AG04450 (cell line): ENCODE measurements around the gene GALNT11. TPM values are rescaled to one million over a fixed set of nuclear protein-coding genes. Genes with fewer than 3 reads are reported as not detected.

ENCODE experiments used
- CTCF ChIA-PET: fragments of 300-600, 350-600 bp; formaldehyde crosslinking; extraction: SDS; loops from one replicate; lab custom pipeline; 2022; ENCODE audit warnings: antibody characterized with exemption, inconsistent platforms; lab: Charles Lee
- POLR2A ChIA-PET: fragments of 350-600 bp; formaldehyde crosslinking; extraction: SDS; loops from one replicate; lab custom pipeline; 2021; ENCODE audit warnings: antibody characterized with exemption, inconsistent platforms; lab: Yijun Ruan, JAX
- DNase-seq: peaks from one replicate; pipeline ENCODE4 v3.0.0-alpha.2; 2011; ENCODE audit warnings: low read depth, low spot score
- H3K27ac ChIP-seq: one replicate; pipeline ENCODE4 v1.5.1; 2012; ENCODE audit warnings: low read depth, low read length, control low read depth
- H3K27me3 ChIP-seq: one replicate; pipeline ENCODE4 v1.6.0; 2012; ENCODE audit warnings: low read length; ENCODE audit not compliant: control insufficient read depth, insufficient read depth
- H3K4me3 ChIP-seq: 2 replicates; pipeline ENCODE4 v1.5.1; 2011; ENCODE audit warnings: mild to moderate bottlenecking, low read depth, low read length, control low read depth
- H3K9me3 ChIP-seq: 2 replicates; pipeline ENCODE4 v1.5.1; 2012; ENCODE audit warnings: low read length; ENCODE audit not compliant: control insufficient read depth, insufficient read depth
- polyA plus RNA-seq: library from polyadenylated mRNA; depleted of rRNA; stranded (reverse); fragments of >200 nt; gene quantifications from 2 replicates; pipeline ENCODE4 v1.2.3, GENCODE V29; 2011
- TF ChIP-seq, protein P1 (sequence below): IDR thresholded peaks from 2 replicates; pipeline ENCODE4 v1.5.1; 2011; ENCODE audit warnings: low read depth, low read length, control low read depth, inconsistent platforms

The GALNT11 gene
- polyA plus RNA-seq, 1 experiment = 37.6 TPM

DNA sequence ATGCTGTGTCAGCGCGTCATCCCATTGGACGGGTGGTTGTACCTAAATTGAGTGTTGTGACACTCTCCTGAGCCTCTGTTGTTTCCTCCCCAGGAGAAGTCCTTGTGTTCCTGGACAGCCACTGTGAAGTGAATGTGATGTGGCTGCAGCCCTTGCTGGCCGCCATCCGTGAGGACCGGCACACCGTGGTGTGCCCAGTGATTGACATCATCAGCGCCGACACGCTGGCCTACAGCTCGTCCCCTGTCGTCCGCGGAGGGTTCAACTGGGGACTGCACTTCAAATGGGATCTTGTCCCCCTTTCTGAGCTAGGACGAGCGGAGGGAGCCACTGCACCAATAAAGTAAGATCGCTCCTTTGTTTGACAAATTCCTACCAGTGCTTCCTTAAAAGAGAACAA is 82.5 kb downstream of the GALNT11 start:
- DNase-seq = no peak
- Histone ChIP-seq H3K4me3 (no peak overlapping the region), H3K9me3 (no peaks in the 10 kb centered on the region), H3K27ac (no peak overlapping the region), H3K27me3 (no peaks in the 10 kb centered on the region)
- TF ChIP-seq, protein P1, sequence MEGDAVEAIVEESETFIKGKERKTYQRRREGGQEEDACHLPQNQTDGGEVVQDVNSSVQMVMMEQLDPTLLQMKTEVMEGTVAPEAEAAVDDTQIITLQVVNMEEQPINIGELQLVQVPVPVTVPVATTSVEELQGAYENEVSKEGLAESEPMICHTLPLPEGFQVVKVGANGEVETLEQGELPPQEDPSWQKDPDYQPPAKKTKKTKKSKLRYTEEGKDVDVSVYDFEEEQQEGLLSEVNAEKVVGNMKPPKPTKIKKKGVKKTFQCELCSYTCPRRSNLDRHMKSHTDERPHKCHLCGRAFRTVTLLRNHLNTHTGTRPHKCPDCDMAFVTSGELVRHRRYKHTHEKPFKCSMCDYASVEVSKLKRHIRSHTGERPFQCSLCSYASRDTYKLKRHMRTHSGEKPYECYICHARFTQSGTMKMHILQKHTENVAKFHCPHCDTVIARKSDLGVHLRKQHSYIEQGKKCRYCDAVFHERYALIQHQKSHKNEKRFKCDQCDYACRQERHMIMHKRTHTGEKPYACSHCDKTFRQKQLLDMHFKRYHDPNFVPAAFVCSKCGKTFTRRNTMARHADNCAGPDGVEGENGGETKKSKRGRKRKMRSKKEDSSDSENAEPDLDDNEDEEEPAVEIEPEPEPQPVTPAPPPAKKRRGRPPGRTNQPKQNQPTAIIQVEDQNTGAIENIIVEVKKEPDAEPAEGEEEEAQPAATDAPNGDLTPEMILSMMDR = no peak
- ChIA-PET POLR2A (no interaction called here), CTCF (no interaction called here)

DNA sequence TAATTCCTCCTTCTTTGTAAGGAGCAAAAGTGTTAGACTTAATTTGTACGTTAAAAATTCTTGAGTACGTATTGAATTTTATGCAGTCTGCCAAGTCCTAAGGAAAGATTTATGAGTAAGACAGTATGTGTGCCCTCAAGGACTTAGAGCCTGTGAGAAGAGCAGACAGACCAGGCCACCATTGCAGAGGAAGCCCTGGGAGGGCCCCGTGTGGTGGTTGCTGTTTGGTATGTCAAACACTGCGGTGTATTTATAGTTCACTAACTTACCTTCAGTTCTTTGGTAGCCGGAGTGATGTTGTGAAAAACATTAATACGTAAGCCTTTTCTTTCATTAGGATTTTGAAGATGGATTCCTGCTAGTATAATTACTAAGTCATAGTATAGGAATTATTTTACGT is 82.9 kb downstream of the GALNT11 start:
- no peaks in the 10 kb centered on the region for H3K9me3 ChIP-seq
- no peak for DNase-seq

DNA sequence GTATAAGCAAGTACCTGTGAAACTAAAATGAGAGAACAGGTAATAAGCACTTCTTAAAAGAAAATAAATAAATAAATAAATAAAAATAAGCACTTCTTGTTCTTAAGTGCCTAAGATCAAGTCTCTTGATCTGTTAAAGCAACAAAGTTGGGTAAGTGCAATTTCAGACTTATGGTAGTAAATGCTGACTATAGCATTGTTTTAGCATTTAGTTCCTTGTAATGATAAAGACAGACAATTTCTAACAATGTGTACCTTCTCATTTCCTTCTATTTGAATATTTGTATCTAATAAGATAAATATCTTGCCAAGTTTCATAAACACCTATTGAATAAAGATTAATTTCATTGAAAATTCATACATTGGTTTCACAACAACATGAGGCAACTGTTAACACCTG is 87.4 kb downstream of the GALNT11 start:
- no peaks in the 10 kb centered on the region for H3K27me3 ChIP-seq
- ChIA-PET CTCF (no interaction called here), POLR2A (no interaction called here)
- DNase-seq = no peak
- no peak overlapping the region for H3K4me3 ChIP-seq
- H3K9me3 ChIP-seq = no peaks in the 10 kb centered on the region
- no peak overlapping the region for H3K27ac ChIP-seq
- TF ChIP-seq, protein P1 = no peak

More for the DNA sequence above, 82.9 kb downstream of the GALNT11 start:
- ChIA-PET CTCF (no interaction called here), POLR2A (no interaction called here)
- H3K27me3 ChIP-seq = no peaks in the 10 kb centered on the region
- no peak overlapping the region for H3K4me3 ChIP-seq
- TF ChIP-seq, protein P1 = no peak
- H3K27ac ChIP-seq = no peak overlapping the region

DNA sequence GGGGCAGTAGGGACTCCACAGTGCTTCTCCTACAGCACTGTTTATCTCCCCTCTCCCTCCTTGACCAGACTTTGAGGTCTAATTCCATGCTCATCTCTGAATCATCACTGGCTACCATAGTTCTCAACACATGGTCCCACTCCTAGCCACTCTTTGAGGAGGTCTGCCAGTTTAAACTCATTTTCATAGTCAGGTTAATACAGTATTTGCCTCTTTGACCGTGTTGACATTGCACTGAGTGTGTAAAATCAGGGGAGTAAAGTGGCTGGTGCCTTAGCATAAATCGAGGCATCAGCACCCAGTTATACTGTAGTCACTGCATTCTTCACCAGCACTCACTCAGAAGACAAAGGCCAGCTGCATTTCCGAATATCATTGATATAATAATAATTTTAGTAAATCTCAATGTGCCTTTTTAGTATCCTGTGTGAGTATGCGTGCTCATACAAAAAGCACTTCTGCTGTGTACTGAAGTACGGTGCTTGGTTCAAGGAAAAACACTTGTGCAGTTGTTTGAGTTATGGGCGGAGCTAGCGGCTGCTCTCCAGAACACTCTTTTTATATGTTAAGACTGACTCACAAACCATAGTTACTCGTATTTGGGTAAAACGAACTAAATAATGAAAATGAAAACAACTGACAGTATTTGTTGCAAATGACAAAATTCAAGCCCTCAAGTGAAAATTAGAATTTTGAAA is 89.7 kb downstream of the GALNT11 start:
- TF ChIP-seq, protein P1 = no peak
- CTCF ChIA-PET = no interaction called here
- H3K9me3 ChIP-seq = no peaks in the 10 kb centered on the region
- no peak overlapping the region for H3K27ac ChIP-seq
- no peak for DNase-seq
- no peaks in the 10 kb centered on the region for H3K27me3 ChIP-seq
- H3K4me3 ChIP-seq = no peak overlapping the region
- POLR2A ChIA-PET = no interaction called here

DNA sequence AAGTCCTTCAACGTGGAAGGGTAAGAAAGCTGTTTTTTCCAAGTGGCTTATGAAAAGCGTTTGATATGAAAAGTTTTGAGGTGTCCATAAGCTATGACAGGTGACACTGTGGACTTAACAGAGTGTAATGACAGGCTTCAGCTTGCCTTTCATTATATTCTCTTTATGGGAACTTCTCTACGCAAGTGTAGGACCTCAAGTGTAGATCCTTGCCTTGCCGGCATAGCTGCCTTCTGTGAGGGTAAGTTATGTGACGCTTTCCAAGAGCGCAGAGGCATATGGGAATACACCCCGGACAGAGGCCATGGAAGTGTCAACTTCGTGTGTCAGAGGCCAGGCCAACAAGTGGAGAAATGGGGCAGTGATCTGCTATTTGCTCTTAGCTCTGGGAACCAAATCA is 91.9 kb downstream of the GALNT11 start:
- POLR2A ChIA-PET = no interaction called here
- H3K9me3 ChIP-seq = no peaks in the 10 kb centered on the region
- H3K4me3 ChIP-seq = no peak overlapping the region
- H3K27ac ChIP-seq = no peak overlapping the region
- TF ChIP-seq, protein P1 = no peak
- no peak for DNase-seq
- CTCF ChIA-PET = interaction anchor here (0.8 kb wide), 1 partner anchor 42 kb away, joined by 3 read pairs; no protein-coding TSS in a partner anchor
- no peaks in the 10 kb centered on the region for H3K27me3 ChIP-seq
